GM19468 (cell line): ENCODE data around the gene PERM1.
A peak's percentile ranks its signal among the peaks of the same experiment; 100 is the strongest.
"Not testable (repeated sequence)": the region's sequence is repeated elsewhere in the genome, so short reads cannot be mapped to it uniquely, and the experiment has no call there.

ENCODE experiments used
- ATAC-seq: cut with Tn5 transposase; IDR thresholded peaks from one replicate; pipeline ENCODE4 v1.9.1; 2021; ENCODE audit warnings: mild to moderate bottlenecking, moderate library complexity, moderate number of reproducible peaks; ENCODE audit not compliant: unreplicated experiment; ENCODE audit errors: extremely low read depth

The PERM1 gene

GRCh38 chr1:981955-982558 is at the start of gene PERM1:
Gene PERM1, minus strand, starts transcription at chr1:982093. Its CDS starts 1,064 bp downstream, at chr1:981029.
- no peak for ATAC-seq

- not testable (repeated sequence) for ATAC-seq
Observed at GRCh38 chr1:1030867-1031658, 49.2 kb upstream of the PERM1 start.

GRCh38 chr1:1027791-1028190 is 45.9 kb upstream of the PERM1 start:
- no peak for ATAC-seq

GRCh38 chr1:1026599-1027413 is 44.9 kb upstream of the PERM1 start:
- no peak for ATAC-seq

- no peak for ATAC-seq
Observed at GRCh38 chr1:1025730-1026129, 43.8 kb upstream of the PERM1 start.

- ATAC-seq: no peak
Observed at GRCh38 chr1:1024771-1025699, 43.1 kb upstream of the PERM1 start.

- ATAC-seq: no peak
Observed at GRCh38 chr1:1024149-1024770, 42.4 kb upstream of the PERM1 start.

- no peak for ATAC-seq
Observed at GRCh38 chr1:1023700-1024099, 41.8 kb upstream of the PERM1 start.

- ATAC-seq: no peak
Observed at GRCh38 chr1:1022302-1023009, 40.6 kb upstream of the PERM1 start.

- ATAC-seq: no peak
Observed at GRCh38 chr1:1021920-1022259, 40.0 kb upstream of the PERM1 start.

GRCh38 chr1:1021010-1021919 is 39.4 kb upstream of the PERM1 start:
- ATAC-seq: no peak

- ATAC-seq: no peak
Observed at GRCh38 chr1:1020415-1021009, 38.6 kb upstream of the PERM1 start.

GRCh38 chr1:1020000-1020404 is 38.1 kb upstream of the PERM1 start, which contains the start of gene AGRN:
Gene AGRN, plus strand, starts transcription at chr1:1020120. Its CDS starts 53 bp downstream, at chr1:1020173.
- no peak for ATAC-seq

GRCh38 chr1:1019122-1019999 is 37.5 kb upstream of the PERM1 start:
- peak; percentile 54 for ATAC-seq

- ATAC-seq: not testable (repeated sequence)
Observed at GRCh38 chr1:1018321-1018685, 36.4 kb upstream of the PERM1 start.
